GM23338 (cell line): Measurements from ENCODE around the gene SF3A1. TPM values are rescaled to one million over a fixed set of nuclear protein-coding genes. Genes with fewer than 3 reads are reported as not detected.
A peak's percentile ranks its signal among the peaks of the same experiment; 100 is the strongest.

Experiments
- ATAC-seq: fragments of 200-7000 bp; cut with Tn5 transposase; 3 replicates; pipeline ENCODE4 v1.9.1; 2020
- DNase-seq: peaks from one replicate; pipeline ENCODE4 v3.0.0-alpha.2; 2015; ENCODE audit warnings: low spot score
- H2AFZ ChIP-seq: fragments of 200-600 bp; sonication (generic); 2 replicates; pipeline ENCODE4 v1.8.0; 2016; ENCODE audit warnings: antibody characterized with exemption, mild to moderate bottlenecking, moderate library complexity
- H3F3A ChIP-seq: fragments of 200-600 bp; sonication (generic); replicated peaks from 2 replicates; pipeline ENCODE4 v1.8.0; 2017; ENCODE audit warnings: antibody characterized with exemption, mixed run types, low read depth
- H3K27ac ChIP-seq: fragments of 200-600 bp; sonication (generic); 2 replicates; pipeline ENCODE4 v1.6.1; 2016; ENCODE audit warnings: low read depth
- H3K27me3 ChIP-seq: fragments of 200-600 bp; sonication (generic); 2 replicates; pipeline ENCODE4 v1.8.0; 2016; ENCODE audit warnings: mild to moderate bottlenecking, mixed run types, moderate library complexity; ENCODE audit not compliant: insufficient read depth
- H3K36me3 ChIP-seq: fragments of 200-600 bp; sonication (generic); 2 replicates; pipeline ENCODE4 v1.8.0; 2016; ENCODE audit warnings: mild to moderate bottlenecking; ENCODE audit not compliant: insufficient read depth
- H3K4me1 ChIP-seq: fragments of 200-600 bp; sonication (generic); 2 replicates; pipeline ENCODE4 v1.8.0; 2016; ENCODE audit warnings: mild to moderate bottlenecking, moderate library complexity; ENCODE audit not compliant: insufficient read depth
- H3K4me2 ChIP-seq: fragments of 200-600 bp; sonication (generic); 2 replicates; pipeline ENCODE4 v1.7.1; 2017; ENCODE audit warnings: mixed run types
- H3K4me3 ChIP-seq: fragments of 200-600 bp; sonication (generic); 2 replicates; pipeline ENCODE4 v1.6.1; 2016; ENCODE audit warnings: mixed run types
- H3K79me2 ChIP-seq: fragments of 200-600 bp; sonication (generic); replicated peaks from 2 replicates; pipeline ENCODE4 v1.8.0; 2017; ENCODE audit warnings: mild to moderate bottlenecking; ENCODE audit not compliant: insufficient read depth
- H3K9me2 ChIP-seq: fragments of 200-600 bp; sonication (generic); 2 replicates; pipeline ENCODE4 v1.8.0; 2017; ENCODE audit not compliant: insufficient read depth
- H4K20me1 ChIP-seq: fragments of 200-600 bp; sonication (generic); replicated peaks from 2 replicates; pipeline ENCODE4 v1.8.0; 2017; ENCODE audit warnings: mild to moderate bottlenecking; ENCODE audit not compliant: insufficient read depth
- H3K27ac Mint-ChIP-seq: 2 replicates; pipeline ENCODE4 v1.8.0; 2020; ENCODE audit warnings: inconsistent platforms, mild to moderate bottlenecking, moderate library complexity, mixed read lengths
- H3K27me3 Mint-ChIP-seq: 3 replicates; pipeline ENCODE4 v1.8.0; 2022; ENCODE audit warnings: low read depth, mild to moderate bottlenecking, moderate library complexity, mixed read lengths, inconsistent platforms; ENCODE audit not compliant: insufficient read depth, poor library complexity
- H3K36me3 Mint-ChIP-seq: 3 replicates; pipeline ENCODE4 v1.8.0; 2021; ENCODE audit warnings: low read depth, mild to moderate bottlenecking, inconsistent platforms, moderate library complexity, mixed read lengths
- H3K4me1 Mint-ChIP-seq: 3 replicates; pipeline ENCODE4 v1.8.0; 2020; ENCODE audit warnings: mild to moderate bottlenecking, inconsistent platforms, mixed read lengths
- H3K4me3 Mint-ChIP-seq: 3 replicates; pipeline ENCODE4 v1.8.0; 2021; ENCODE audit warnings: moderate library complexity, mild to moderate bottlenecking, inconsistent platforms, mixed read lengths
- H3K9me3 Mint-ChIP-seq: 3 replicates; pipeline ENCODE4 v1.8.0; 2020; ENCODE audit warnings: moderate library complexity, mild to moderate bottlenecking, inconsistent platforms, mixed read lengths
- CREB1 ChIP-seq: fragments of 250-450 bp; sonication (Bioruptor Pico); IDR thresholded peaks from 2 replicates; pipeline ENCODE4 v1.5.0; 2020; ENCODE audit warnings: low read depth, mild to moderate bottlenecking, moderate library complexity
- ETS1 ChIP-seq: IDR thresholded peaks from 2 replicates; pipeline ENCODE4 v1.6.1; 2016; ENCODE audit warnings: antibody characterized with exemption
- EZH2 ChIP-seq: fragments of 200-600 bp; sonication (generic); IDR thresholded peaks from one replicate; pipeline ENCODE4 v1.8.0; 2017; ENCODE audit warnings: antibody characterized with exemption, mild to moderate bottlenecking, low read depth; ENCODE audit not compliant: unreplicated experiment
- NANOG ChIP-seq: IDR thresholded peaks from 2 replicates; pipeline ENCODE4 v1.6.1; 2016; ENCODE audit warnings: antibody characterized with exemption, borderline replicate concordance
- POLR2AphosphoS5 ChIP-seq: IDR thresholded peaks from 2 replicates; pipeline ENCODE4 v1.6.1; 2016; ENCODE audit warnings: antibody characterized with exemption, low read depth
- REST ChIP-seq: IDR thresholded peaks from one replicate; pipeline ENCODE4 v1.6.1; 2018; ENCODE audit warnings: antibody characterized with exemption; ENCODE audit not compliant: unreplicated experiment
- STAT1 ChIP-seq: IDR thresholded peaks from one replicate; pipeline ENCODE4 v1.6.1; 2016; ENCODE audit warnings: antibody characterized with exemption; ENCODE audit not compliant: unreplicated experiment
- ZNF114 ChIP-seq: fragments of 250-450 bp; sonication (Bioruptor Pico); IDR thresholded peaks from 2 replicates; pipeline ENCODE4 v1.5.0; 2020; ENCODE audit warnings: mild to moderate bottlenecking, moderate library complexity
- ZNF331 ChIP-seq: fragments of 250-450 bp; sonication (Bioruptor Pico); IDR thresholded peaks from 2 replicates; pipeline ENCODE4 v1.5.0; 2020; ENCODE audit warnings: low read depth, mild to moderate bottlenecking, moderate library complexity
- long read RNA-seq: library from polyadenylated mRNA; unstranded; transcript quantifications from one replicate; pipeline ENCODE4 v2.0.0, GENCODE V29; 2020; ENCODE audit not compliant: unreplicated experiment
- polyA plus RNA-seq: library from polyadenylated mRNA; unstranded; fragments of >200 nt; fragmentation: Nextera tagmentation; extraction: Ambion mirVana; gene quantifications from 2 replicates; pipeline ENCODE4 v1.2.1, GENCODE V29; 2016
- total RNA-seq: library from RNA; depleted of rRNA; stranded (reverse); fragments of >200 nt; shearing (Covaris generic); gene quantifications from 2 replicates; pipeline ENCODE4 v1.2.3, GENCODE V29; 2014; rRNA removed

SF3A1 gene
- total RNA-seq (108 and 170 TPM in 2 replicates), polyA plus RNA-seq (93.4 and 107 TPM in 2 replicates)
- long read RNA-seq, partial matches to known transcripts, result 2 of 11 reads
- long read RNA-seq, other reads (novel, unspliced or antisense), result 9 of 11 reads

GRCh38 chr22:30356449-30357235 is at the start of gene SF3A1, which contains the start of gene CCDC157:
TSS of gene SF3A1 (minus strand) at chr22:30356894. CDS start at chr22:30356792, 102 bp downstream.
TSS of gene CCDC157 (plus strand) at chr22:30357007. CDS start at chr22:30366001, 8,994 bp downstream.
- TF ChIP-seq ZNF331 (CRISPR knock-in tag), result no peak
- peak; percentile 95 for TF ChIP-seq CREB1 (CRISPR knock-in tag)
- TF ChIP-seq STAT1, result no peak
- TF ChIP-seq EZH2, result no peak
- no peak for TF ChIP-seq REST
- TF ChIP-seq POLR2AphosphoS5, result peak; percentile 87
- peak; percentile 87 for TF ChIP-seq ETS1
- H3K79me2 ChIP-seq, result peaks cover 45% of the 10 kb centered on the region
- Mint-ChIP-seq H3K4me1 (peaks cover 19% of the 10 kb centered on the region), H3K27ac (peak within 1 kb of the TSS; percentile 97), H3K27me3 (peaks cover 4% of the 10 kb centered on the region), H3K9me3 (no peaks in the 10 kb centered on the region), H3K36me3 (peaks cover 25% of the 10 kb centered on the region), H3K4me3 (peak within 1 kb of the TSS; percentile 98)
- 0 out of 2 replicates have a peak, but pooled peaks cover 8% of the 10 kb centered on the region for H3F3A ChIP-seq
- no peaks in the 10 kb centered on the region for H3K9me2 ChIP-seq
- peaks cover 30% of the 10 kb centered on the region for H4K20me1 ChIP-seq
- peaks cover 8% of the 10 kb centered on the region for H3K36me3 ChIP-seq
- H3K4me1 ChIP-seq, result peaks cover 16% of the 10 kb centered on the region; the same call in 1 of the 2 replicates
- peak within 1 kb of the TSS; percentile 96 for H3K4me3 ChIP-seq
- H3K27ac ChIP-seq, result peak within 1 kb of the TSS; percentile 93
- no peaks in the 10 kb centered on the region for H3K27me3 ChIP-seq
- ATAC-seq (peak; percentile 94), DNase-seq (peak; percentile 97)
- peak within 1 kb of the TSS; percentile 91 for H2AFZ ChIP-seq
- peak within 1 kb of the TSS; percentile 90 for H3K4me2 ChIP-seq

- Histone ChIP-seq H2AFZ (no peak overlapping the region), H3F3A (peaks cover 4% of the 10 kb centered on the region; the same call in 1 of the 2 replicates), H3K27ac (no peak overlapping the region), H3K4me1 (peaks cover 7% of the 10 kb centered on the region), H3K27me3 (no peaks in the 10 kb centered on the region), H3K79me2 (no peaks in the 10 kb centered on the region), H3K4me2 (no peak overlapping the region), H4K20me1 (no peaks in the 10 kb centered on the region; the same call in 1 of the 2 replicates), H3K4me3 (no peak overlapping the region), H3K9me2 (no peaks in the 10 kb centered on the region), H3K36me3 (no peaks in the 10 kb centered on the region)
- Mint-ChIP-seq H3K27ac (no peak overlapping the region), H3K4me1 (peaks cover 12% of the 10 kb centered on the region), H3K4me3 (no peak overlapping the region), H3K27me3 (peaks cover 11% of the 10 kb centered on the region), H3K9me3 (no peaks in the 10 kb centered on the region), H3K36me3 (peaks cover 6% of the 10 kb centered on the region; the same call in 2 of the 3 replicates)
- DNase-seq (no peak), ATAC-seq (no peak)
- TF ChIP-seq POLR2AphosphoS5, result no peak
- no peak for TF ChIP-seq NANOG
- TF ChIP-seq REST, result no peak
- TF ChIP-seq ZNF114 (CRISPR knock-in tag), result no peak
Measured at GRCh38 chr22:30406400-30406799, 49.7 kb upstream of the SF3A1 start.
